ENCODE measurements around the gene CHCHD3.

CHCHD3 gene

GRCh38 chr7:132757783-132758182 lies 324.1 kb downstream of the CHCHD3 start:
- in situ Hi-C loops (cut with HindIII; ENCODE audit: low sequenced_read_pairs), result no loop called here

- in situ Hi-C loops (cut with HindIII; ENCODE audit: low sequenced_read_pairs), result no loop called here
These were observed 325.4 kb downstream of the CHCHD3 start for GRCh38 chr7:132756484-132756990.

GRCh38 chr7:132755538-132756483 lies 326.1 kb downstream of the CHCHD3 start:
- in situ Hi-C loops (cut with HindIII; ENCODE audit: low sequenced_read_pairs), result no loop called here

- in situ Hi-C loops (cut with HindIII; ENCODE audit: low sequenced_read_pairs), result no loop called here
These were observed 329.5 kb downstream of the CHCHD3 start for GRCh38 chr7:132752431-132752830.

GRCh38 chr7:132751244-132751647 lies 330.6 kb downstream of the CHCHD3 start:
- in situ Hi-C loops (cut with HindIII; ENCODE audit: low sequenced_read_pairs), result no loop called here

GRCh38 chr7:132750530-132751217 lies 331.2 kb downstream of the CHCHD3 start:
- in situ Hi-C loops (cut with HindIII; ENCODE audit: low sequenced_read_pairs), result no loop called here

- in situ Hi-C loops (cut with HindIII; ENCODE audit: low sequenced_read_pairs), result no loop called here
These were observed 331.8 kb downstream of the CHCHD3 start for GRCh38 chr7:132750096-132750495.

- in situ Hi-C loops (cut with HindIII; ENCODE audit: low sequenced_read_pairs), result no loop called here
These were observed 336.4 kb downstream of the CHCHD3 start for GRCh38 chr7:132745510-132745909.

- in situ Hi-C loops (cut with HindIII; ENCODE audit: low sequenced_read_pairs), result no loop called here
These were observed 337.9 kb downstream of the CHCHD3 start for GRCh38 chr7:132743974-132744373.

GRCh38 chr7:132742189-132742612 lies 339.7 kb downstream of the CHCHD3 start:
- in situ Hi-C loops (cut with HindIII; ENCODE audit: low sequenced_read_pairs), result no loop called here

GRCh38 chr7:132740176-132740575 lies 341.7 kb downstream of the CHCHD3 start:
- in situ Hi-C loops (cut with HindIII; ENCODE audit: low sequenced_read_pairs), result no loop called here

GRCh38 chr7:132739271-132739955 lies 342.5 kb downstream of the CHCHD3 start:
- in situ Hi-C loops (cut with HindIII; ENCODE audit: low sequenced_read_pairs), result no loop called here

- in situ Hi-C loops (cut with HindIII; ENCODE audit: low sequenced_read_pairs), result no loop called here
These were observed 343.6 kb downstream of the CHCHD3 start for GRCh38 chr7:132738254-132738653.

GRCh38 chr7:132735476-132735875 lies 346.4 kb downstream of the CHCHD3 start:
- in situ Hi-C loops (cut with HindIII; ENCODE audit: low sequenced_read_pairs), result no loop called here
